ENCODE measurements around the gene ASNS. TPM values are rescaled to one million over a fixed set of nuclear protein-coding genes. Genes with fewer than 3 reads are reported as not detected.

The ASNS gene
- total RNA-seq, 4 donors from 2014 or later = 5.9 to 13.0 (median 8.3) TPM

- DNase-seq (ENCODE audit: low spot score in 2 of 2) = peak in 1 of 2 donors; percentile 14
- H3K4me3 ChIP-seq (ENCODE audit: low read depth, poor library complexity, severe bottlenecking) = peak overlapping the region; percentile 70
- 3 to 6% methylated on average over 21 of the region's 21 CpGs for WGBS, 2 donors
- TF ChIP-seq CTCF (IDR thresholded peaks at IDR 0.05) (no peak), POLR2A (IDR thresholded peaks at IDR 0.05) (no peak)
- intact Hi-C loops (cut with DNase I; ENCODE audit: low total_unique reads) = loop anchor here (5.0 kb wide), 1 partner anchor 101 kb away; no protein-coding TSS in a partner anchor
These were observed 566 bp downstream of the ASNS start for GRCh38 chr7:97871659-97872024.

DNA sequence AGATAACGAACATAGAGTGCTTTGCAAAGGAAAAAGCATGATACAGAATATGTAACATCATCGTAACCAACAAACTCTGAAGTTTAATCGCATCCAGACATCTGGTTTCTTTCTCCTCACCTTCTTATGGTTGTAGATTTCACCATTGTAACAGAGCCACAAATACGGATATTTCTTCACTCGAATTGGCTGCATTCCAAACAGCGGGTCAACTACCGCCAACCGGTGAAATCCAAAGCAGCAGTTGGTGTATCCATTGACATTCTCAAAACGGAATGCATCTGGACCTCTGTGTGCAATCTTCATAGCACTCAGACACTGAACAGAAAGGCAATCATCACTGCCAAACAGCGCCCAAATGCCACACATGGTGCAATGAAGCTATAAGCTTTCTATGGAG lies 3.4 kb downstream of the ASNS start:
- DNase-seq (ENCODE audit: low spot score in 2 of 2) = no peak
- intact Hi-C loops (cut with DNase I; ENCODE audit: low total_unique reads) = no loop called here
- TF ChIP-seq CTCF (IDR thresholded peaks at IDR 0.05) = no peak
- TF ChIP-seq POLR2A (IDR thresholded peaks at IDR 0.05) = no peak
- H3K4me3 ChIP-seq (ENCODE audit: low read depth, poor library complexity, severe bottlenecking) = no peak overlapping the region
- 79 to 87% methylated on average over 10 of the region's 10 CpGs for WGBS, 2 donors

DNA sequence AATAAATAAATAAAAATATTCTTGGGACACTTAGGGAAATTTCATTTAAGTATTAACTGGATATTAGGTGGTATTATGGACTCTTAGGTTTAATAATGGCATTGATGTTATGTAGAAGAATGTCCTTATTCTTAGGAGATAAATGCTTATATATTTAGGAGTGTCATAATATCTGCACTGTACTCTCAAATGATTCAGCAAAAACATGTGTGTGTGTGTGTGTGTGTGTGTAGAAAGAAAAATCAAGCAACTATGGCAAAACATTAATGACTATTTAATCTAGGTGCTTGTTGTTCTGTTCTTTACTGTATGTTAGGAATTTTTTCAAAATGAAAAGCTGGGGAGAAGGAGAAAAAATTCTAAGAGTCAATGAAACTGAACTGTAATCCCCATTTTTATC lies 3.9 kb downstream of the ASNS start:
- DNase-seq (ENCODE audit: low spot score in 2 of 2) = no peak
- no peak overlapping the region for H3K4me3 ChIP-seq (ENCODE audit: low read depth, poor library complexity, severe bottlenecking)
- intact Hi-C loops (cut with DNase I; ENCODE audit: low total_unique reads) = no loop called here
- TF ChIP-seq CTCF (IDR thresholded peaks at IDR 0.05) = no peak
- no peak for TF ChIP-seq POLR2A (IDR thresholded peaks at IDR 0.05)

DNA sequence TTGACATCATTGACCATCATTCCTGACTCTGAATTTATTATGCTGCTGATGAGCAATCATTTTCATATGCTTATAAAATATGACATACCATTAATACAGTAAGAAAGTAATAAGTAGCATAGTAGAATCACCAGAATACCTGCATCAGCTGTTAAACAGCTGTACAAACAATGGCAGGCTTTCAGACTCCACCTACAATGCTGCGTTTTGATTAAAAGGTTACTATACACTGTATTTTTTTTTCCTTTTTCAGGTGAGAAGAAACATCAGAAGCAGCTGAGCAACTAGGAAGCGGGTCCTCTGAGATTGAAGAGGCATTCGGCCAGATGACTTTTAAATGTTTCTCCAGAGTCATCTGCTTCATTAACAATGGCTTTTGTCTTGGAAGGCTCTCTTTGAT lies 7.1 kb downstream of the ASNS start:
- intact Hi-C loops (cut with DNase I; ENCODE audit: low total_unique reads) = no loop called here

DNA sequence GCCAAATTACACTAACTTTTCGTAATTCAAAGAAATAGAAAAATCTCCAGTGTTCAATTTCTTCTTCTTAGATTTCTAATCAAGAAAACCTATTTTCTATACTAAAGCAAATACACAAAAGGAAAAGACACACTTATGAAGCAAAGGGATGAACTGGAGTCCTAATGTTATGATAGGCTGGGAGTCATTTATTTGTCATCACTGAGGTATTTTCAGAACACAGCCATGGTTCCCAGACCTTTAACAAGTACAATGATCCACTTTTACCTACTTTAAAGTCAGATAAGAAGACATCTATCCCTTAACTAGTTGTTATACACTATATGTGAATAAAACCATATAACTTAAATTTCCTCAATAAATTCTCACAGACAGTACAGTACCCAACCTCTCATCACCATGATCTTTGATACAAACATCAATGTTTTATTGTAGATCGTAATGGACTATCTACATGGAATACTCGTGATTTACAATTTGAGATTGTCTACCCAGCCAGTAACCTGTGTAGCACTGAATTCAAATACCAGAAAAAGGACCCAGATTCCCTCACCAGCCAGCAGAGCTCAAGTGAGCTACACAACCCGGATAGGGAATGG lies 12.5 kb downstream of the ASNS start:
- intact Hi-C loops (cut with DNase I; ENCODE audit: low total_unique reads) = no loop called here
- TF ChIP-seq POLR2A (IDR thresholded peaks at IDR 0.05) (no peak), CTCF (IDR thresholded peaks at IDR 0.05) (no peak)
- no peak for DNase-seq (ENCODE audit: low spot score in 2 of 2)
- 91 to 93% methylated on average over 4 of the region's 4 CpGs for WGBS, 2 donors
- no peak overlapping the region for H3K4me3 ChIP-seq (ENCODE audit: low read depth, poor library complexity, severe bottlenecking)

More for the DNA sequence above, 7.1 kb downstream of the ASNS start:
- TF ChIP-seq CTCF (IDR thresholded peaks at IDR 0.05) (no peak), POLR2A (IDR thresholded peaks at IDR 0.05) (no peak)
- no peak overlapping the region for H3K4me3 ChIP-seq (ENCODE audit: low read depth, poor library complexity, severe bottlenecking)
- WGBS, 2 donors = 84 to 89% methylated on average over 3 of the region's 3 CpGs
- no peak for DNase-seq (ENCODE audit: low spot score in 2 of 2)

DNA sequence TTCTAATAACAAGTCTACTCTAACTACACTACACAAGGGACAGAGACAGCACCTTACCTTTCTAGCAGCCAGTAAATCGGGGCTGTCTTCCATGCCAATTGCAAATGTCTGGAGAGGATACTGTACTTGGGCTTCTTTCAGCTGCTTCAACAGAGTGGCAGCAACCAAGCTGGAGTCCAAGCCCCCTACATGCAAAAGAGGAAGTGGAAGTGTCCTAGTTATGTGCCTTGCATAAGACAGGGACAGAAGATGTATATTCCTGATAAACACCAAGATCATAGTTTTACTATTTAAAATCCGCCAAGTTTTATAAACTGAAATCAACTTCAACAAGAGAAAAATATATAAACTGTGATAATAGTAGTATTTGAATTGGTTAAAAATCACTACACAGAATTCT lies 14.0 kb downstream of the ASNS start:
- no peak for TF ChIP-seq POLR2A (IDR thresholded peaks at IDR 0.05)
- TF ChIP-seq CTCF (IDR thresholded peaks at IDR 0.05) = no peak
- intact Hi-C loops (cut with DNase I; ENCODE audit: low total_unique reads) = no loop called here
- no peak overlapping the region for H3K4me3 ChIP-seq (ENCODE audit: low read depth, poor library complexity, severe bottlenecking)
- WGBS, 2 donors = 96 to 97% methylated on average over 2 of the region's 2 CpGs
- DNase-seq (ENCODE audit: low spot score in 2 of 2) = no peak

All from lower leg skin (tissue), 4 donors.